Measurements from ENCODE around the gene RAN. TPM values are rescaled to one million over a fixed set of nuclear protein-coding genes. Genes with fewer than 3 reads are reported as not detected.

RAN gene
- total and polyA plus RNA-seq, 9 of the 15 experiments (the other 6 are each of a cell fraction or from before 2014, with no cell fraction given): 1,687 to 3,820 (median 2,300) TPM

DNA sequence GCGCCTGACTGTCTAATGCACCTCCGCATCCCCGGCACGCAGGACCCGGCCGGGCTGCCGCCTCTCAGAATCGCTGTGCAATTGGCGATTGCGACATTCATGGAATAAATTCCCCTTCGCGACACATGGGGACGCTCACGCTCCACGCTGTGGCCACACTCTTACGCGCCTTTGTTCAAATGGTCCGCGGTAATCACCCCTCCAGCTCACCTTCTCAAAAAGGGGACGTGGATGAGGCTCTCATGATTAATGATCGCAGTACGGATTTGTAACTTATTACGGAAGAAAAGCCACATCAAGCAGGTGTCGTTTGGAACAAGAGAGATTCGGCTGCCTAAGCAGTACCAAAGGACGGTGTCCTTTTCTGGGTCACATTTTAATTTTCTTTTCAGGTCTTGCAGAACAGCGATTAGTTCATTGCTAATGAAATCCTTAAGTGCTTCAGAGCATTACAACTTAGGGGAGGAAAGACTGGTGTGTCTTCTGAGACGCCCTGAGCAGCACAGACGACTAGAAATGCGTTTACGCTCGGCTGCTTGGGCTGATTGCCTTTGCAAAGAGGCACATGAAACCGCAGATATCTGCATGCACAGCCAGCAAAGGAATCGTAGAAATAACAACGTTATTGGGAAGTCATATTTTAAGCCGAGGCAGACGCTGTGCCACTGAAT is 44.5 kb downstream of the RAN start (continued):
- TF ChIP-seq ZNF79 (CRISPR knock-in tag; IDR thresholded peaks at IDR 0.05; ENCODE audit: low read depth) (no peak), ZNF311 (CRISPR knock-in tag; IDR thresholded peaks at IDR 0.05) (no peak), TSC22D4 (tag; IDR thresholded peaks at IDR 0.05) (no peak), ZNF143 (CRISPR knock-in tag; IDR thresholded peaks at IDR 0.05) (no peak), STAG1 (CRISPR knock-in tag; IDR thresholded peaks at IDR 0.05; ENCODE audit: borderline replicate concordance) (peak; percentile 97), BMI1 (IDR thresholded peaks at IDR 0.05; ENCODE audit: low read length) (0 out of 2 replicates have a peak, but pooled peaks have one; percentile 34), EGR1 (conservative IDR thresholded peaks at IDR 0.05) (no peak), ZNF780A (CRISPR knock-in tag; IDR thresholded peaks at IDR 0.05) (no peak), SRSF9 (IDR thresholded peaks at IDR 0.05; ENCODE audit: borderline replicate concordance, low read depth, low read length) (no peak), POLR2B (IDR thresholded peaks at IDR 0.05; ENCODE audit: low read depth, partially characterized antibody) (no peak), CBX3 (IDR thresholded peaks at IDR 0.05; ENCODE audit: borderline replicate concordance in 1 of 2, low read length in 2 of 2) (no peak), PRMT5 (CRISPR knock-in tag; IDR thresholded peaks at IDR 0.05) (no peak), ZNF282 (CRISPR knock-in tag; IDR thresholded peaks at IDR 0.05) (no peak), GATAD2A (IDR thresholded peaks at IDR 0.05) (no peak), RCOR1 (IDR thresholded peaks at IDR 0.05; ENCODE audit: borderline replicate concordance in 1 of 2, low read depth in 2 of 2, low read length in 2 of 2) (peak in 1 of 2 experiments; percentile 72; a peak in 2 of 4 replicates), HDAC2 (IDR thresholded peaks at IDR 0.05) (no peak), NRF1 (conservative IDR thresholded peaks at IDR 0.05 in 1 of 2, IDR thresholded peaks at IDR 0.05 in 1 of 2) (no peak), TCF7 (IDR thresholded peaks at IDR 0.05; ENCODE audit: borderline replicate concordance) (0 out of 2 replicates have a peak, but pooled peaks have one; percentile 54), ZFPM2 (CRISPR knock-in tag; IDR thresholded peaks at IDR 0.05) (no peak), TAF7 (tag; IDR thresholded peaks at IDR 0.05) (no peak), TAF9B (IDR thresholded peaks at IDR 0.05; ENCODE audit: partially characterized antibody) (no peak)
- TF ChIP-seq, protein P1, sequence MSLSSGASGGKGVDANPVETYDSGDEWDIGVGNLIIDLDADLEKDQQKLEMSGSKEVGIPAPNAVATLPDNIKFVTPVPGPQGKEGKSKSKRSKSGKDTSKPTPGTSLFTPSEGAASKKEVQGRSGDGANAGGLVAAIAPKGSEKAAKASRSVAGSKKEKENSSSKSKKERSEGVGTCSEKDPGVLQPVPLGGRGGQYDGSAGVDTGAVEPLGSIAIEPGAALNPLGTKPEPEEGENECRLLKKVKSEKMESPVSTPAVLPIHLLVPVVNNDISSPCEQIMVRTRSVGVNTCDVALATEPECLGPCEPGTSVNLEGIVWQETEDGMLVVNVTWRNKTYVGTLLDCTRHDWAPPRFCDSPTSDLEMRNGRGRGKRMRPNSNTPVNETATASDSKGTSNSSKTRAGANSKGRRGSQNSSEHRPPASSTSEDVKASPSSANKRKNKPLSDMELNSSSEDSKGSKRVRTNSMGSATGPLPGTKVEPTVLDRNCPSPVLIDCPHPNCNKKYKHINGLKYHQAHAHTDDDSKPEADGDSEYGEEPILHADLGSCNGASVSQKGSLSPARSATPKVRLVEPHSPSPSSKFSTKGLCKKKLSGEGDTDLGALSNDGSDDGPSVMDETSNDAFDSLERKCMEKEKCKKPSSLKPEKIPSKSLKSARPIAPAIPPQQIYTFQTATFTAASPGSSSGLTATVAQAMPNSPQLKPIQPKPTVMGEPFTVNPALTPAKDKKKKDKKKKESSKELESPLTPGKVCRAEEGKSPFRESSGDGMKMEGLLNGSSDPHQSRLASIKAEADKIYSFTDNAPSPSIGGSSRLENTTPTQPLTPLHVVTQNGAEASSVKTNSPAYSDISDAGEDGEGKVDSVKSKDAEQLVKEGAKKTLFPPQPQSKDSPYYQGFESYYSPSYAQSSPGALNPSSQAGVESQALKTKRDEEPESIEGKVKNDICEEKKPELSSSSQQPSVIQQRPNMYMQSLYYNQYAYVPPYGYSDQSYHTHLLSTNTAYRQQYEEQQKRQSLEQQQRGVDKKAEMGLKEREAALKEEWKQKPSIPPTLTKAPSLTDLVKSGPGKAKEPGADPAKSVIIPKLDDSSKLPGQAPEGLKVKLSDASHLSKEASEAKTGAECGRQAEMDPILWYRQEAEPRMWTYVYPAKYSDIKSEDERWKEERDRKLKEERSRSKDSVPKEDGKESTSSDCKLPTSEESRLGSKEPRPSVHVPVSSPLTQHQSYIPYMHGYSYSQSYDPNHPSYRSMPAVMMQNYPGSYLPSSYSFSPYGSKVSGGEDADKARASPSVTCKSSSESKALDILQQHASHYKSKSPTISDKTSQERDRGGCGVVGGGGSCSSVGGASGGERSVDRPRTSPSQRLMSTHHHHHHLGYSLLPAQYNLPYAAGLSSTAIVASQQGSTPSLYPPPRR (CRISPR knock-in tag; IDR thresholded peaks at IDR 0.05; ENCODE audit: borderline replicate concordance): no peak
- TF ChIP-seq, protein P2, sequence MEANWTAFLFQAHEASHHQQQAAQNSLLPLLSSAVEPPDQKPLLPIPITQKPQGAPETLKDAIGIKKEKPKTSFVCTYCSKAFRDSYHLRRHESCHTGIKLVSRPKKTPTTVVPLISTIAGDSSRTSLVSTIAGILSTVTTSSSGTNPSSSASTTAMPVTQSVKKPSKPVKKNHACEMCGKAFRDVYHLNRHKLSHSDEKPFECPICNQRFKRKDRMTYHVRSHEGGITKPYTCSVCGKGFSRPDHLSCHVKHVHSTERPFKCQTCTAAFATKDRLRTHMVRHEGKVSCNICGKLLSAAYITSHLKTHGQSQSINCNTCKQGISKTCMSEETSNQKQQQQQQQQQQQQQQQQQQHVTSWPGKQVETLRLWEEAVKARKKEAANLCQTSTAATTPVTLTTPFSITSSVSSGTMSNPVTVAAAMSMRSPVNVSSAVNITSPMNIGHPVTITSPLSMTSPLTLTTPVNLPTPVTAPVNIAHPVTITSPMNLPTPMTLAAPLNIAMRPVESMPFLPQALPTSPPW (CRISPR knock-in tag; IDR thresholded peaks at IDR 0.05): no peak

All from K562 (cell line).